ENCODE data around the gene ZNF774. TPM values are rescaled to one million over a fixed set of nuclear protein-coding genes. Genes with fewer than 3 reads are reported as not detected.
"Not testable (repeated sequence)": the region's sequence is repeated elsewhere in the genome, so short reads cannot be mapped to it uniquely, and the experiment has no call there.

Gene ZNF774
- total RNA-seq, 1 donor from 2014 or later, result 8.3 TPM

GRCh38 chr15:90343302-90343790, 8.7 kb upstream of the ZNF774 start:
- intact Hi-C loops (cut with DNase I), result no loop called here
- Histone ChIP-seq H3K9me3 (no peaks in the 10 kb centered on the region), H3K27me3 (no peaks in the 10 kb centered on the region), H3K27ac (no peak overlapping the region), H3K4me1 (no peaks in the 10 kb centered on the region), H3K4me3 (no peak overlapping the region), H3K36me3 (no peaks in the 10 kb centered on the region)
- DNase-seq (ENCODE audit: extremely low spot score in 2 of 2), result no peak
- TF ChIP-seq CTCF (IDR thresholded peaks at IDR 0.05) (no peak), POLR2A (IDR thresholded peaks at IDR 0.05) (no peak), POLR2AphosphoS5 (IDR thresholded peaks at IDR 0.05; ENCODE audit: insufficient read depth in 1 of 2, low read depth in 1 of 2) (no peak)

GRCh38 chr15:90344662-90345061, 7.4 kb upstream of the ZNF774 start:
- Histone ChIP-seq H3K27me3 (no peaks in the 10 kb centered on the region), H3K4me3 (no peak overlapping the region), H3K4me1 (no peaks in the 10 kb centered on the region), H3K9me3 (no peaks in the 10 kb centered on the region), H3K36me3 (no peaks in the 10 kb centered on the region), H3K27ac (no peak overlapping the region)
- intact Hi-C loops (cut with DNase I), result no loop called here
- TF ChIP-seq POLR2A (IDR thresholded peaks at IDR 0.05) (no peak), POLR2AphosphoS5 (IDR thresholded peaks at IDR 0.05; ENCODE audit: insufficient read depth in 1 of 2, low read depth in 1 of 2) (no peak), CTCF (IDR thresholded peaks at IDR 0.05) (no peak)
- DNase-seq (ENCODE audit: extremely low spot score in 2 of 2), result no peak

- DNase-seq (ENCODE audit: extremely low spot score in 2 of 2), result no peak
- Histone ChIP-seq H3K4me3 (no peak overlapping the region), H3K9me3 (no peaks in the 10 kb centered on the region), H3K27me3 (no peaks in the 10 kb centered on the region), H3K36me3 (no peaks in the 10 kb centered on the region), H3K27ac (no peak overlapping the region), H3K4me1 (no peaks in the 10 kb centered on the region)
- TF ChIP-seq POLR2A (IDR thresholded peaks at IDR 0.05), result no peak
- TF ChIP-seq POLR2AphosphoS5 (IDR thresholded peaks at IDR 0.05; ENCODE audit: insufficient read depth in 1 of 2, low read depth in 1 of 2), result no peak
- no peak for TF ChIP-seq CTCF (IDR thresholded peaks at IDR 0.05)
- intact Hi-C loops (cut with DNase I), result no loop called here
These were observed 6.2 kb upstream of the ZNF774 start for GRCh38 chr15:90345857-90346256.

GRCh38 chr15:90347431-90348065, 4.5 kb upstream of the ZNF774 start:
- intact Hi-C loops (cut with DNase I), result not testable (repeated sequence)

GRCh38 chr15:90348456-90348855, 3.6 kb upstream of the ZNF774 start:
- no peaks in the 10 kb centered on the region for H3K9me3 ChIP-seq
- no peak overlapping the region for H3K27ac ChIP-seq
- DNase-seq (ENCODE audit: extremely low spot score in 2 of 2), result no peak
- H3K4me1 ChIP-seq, result peaks cover 14% of the 10 kb centered on the region
- no peaks in the 10 kb centered on the region for H3K27me3 ChIP-seq
- H3K4me3 ChIP-seq, result no peak overlapping the region
- H3K36me3 ChIP-seq, result no peaks in the 10 kb centered on the region
- TF ChIP-seq CTCF (IDR thresholded peaks at IDR 0.05) (no peak), POLR2AphosphoS5 (IDR thresholded peaks at IDR 0.05; ENCODE audit: insufficient read depth in 1 of 2, low read depth in 1 of 2) (no peak), POLR2A (IDR thresholded peaks at IDR 0.05) (no peak)
- intact Hi-C loops (cut with DNase I), result no loop called here

More at GRCh38 chr15:90347431-90348065, 4.5 kb upstream of the ZNF774 start:
- H3K4me3 ChIP-seq; H3K9me3 ChIP-seq; H3K27ac ChIP-seq; H3K27me3 ChIP-seq; H3K4me1 ChIP-seq; DNase-seq (ENCODE audit: extremely low spot score in 2 of 2); H3K36me3 ChIP-seq: not testable (repeated sequence)
